Tracheal epithelial cell (primary cell): ENCODE results near the gene CCDC17. TPM values are rescaled to one million over a fixed set of nuclear protein-coding genes. Genes with fewer than 3 reads are reported as not detected.

Experiments used
- total RNA-seq: library from RNA; depleted of rRNA; stranded (reverse); fragments of >200 nt; gene quantifications from 2 replicates; pipeline ENCODE4 v1.2.1, GENCODE V29; 2014

CCDC17 gene
- 0.64 and 1.2 TPM in 2 replicates for total RNA-seq

GRCh38 chr1:45623972-45624371 lies at the start of gene CCDC17:
Gene CCDC17 (minus strand): TSS chr1:45624054. CDS start chr1:45623909, 145 bp downstream.

GRCh38 chr1:45583666-45584350 lies 40.0 kb downstream of the CCDC17 start, which contains the start of gene NASP:
Gene NASP (plus strand): TSS chr1:45584041. CDS start chr1:45584147, 106 bp downstream.

Other genes with a start within 250 kb of the CCDC17 start
- 2.4 and 2.8 TPM in 2 replicates for gene TESK2, start 132.9 kb downstream of the CCDC17 start, total RNA-seq
- 0.24 and 0.43 TPM in 2 replicates for gene CCDC163, start 124.0 kb downstream of the CCDC17 start, total RNA-seq
- 1.7 and 1.9 TPM in 2 replicates for gene MMACHC, start 123.8 kb downstream of the CCDC17 start, total RNA-seq
- 526 and 540 TPM in 2 replicates for gene PRDX1, start 102.2 kb downstream of the CCDC17 start, total RNA-seq
- 82.3 and 137 TPM in 2 replicates for gene AKR1A1, start 73.2 kb downstream of the CCDC17 start, total RNA-seq
- 12.8 and 20.9 TPM in 2 replicates for gene NASP, start 40.0 kb downstream of the CCDC17 start, total RNA-seq
- gene GPBP1L1, start 62.5 kb upstream of the CCDC17 start, total RNA-seq = 122 and 177 TPM in 2 replicates
- 16.0 and 18.1 TPM in 2 replicates for gene TMEM69, start 64.1 kb upstream of the CCDC17 start, total RNA-seq
- 5.8 and 11.5 TPM in 2 replicates for gene IPP, start 126.6 kb upstream of the CCDC17 start, total RNA-seq
- gene MAST2, start 179.6 kb upstream of the CCDC17 start, total RNA-seq = 12.5 and 12.6 TPM in 2 replicates